Astrocyte (in vitro differentiated cells and primary cell): ENCODE data around the gene OGFOD3.

Experiments used
- EZH2 ChIP-seq: IDR thresholded peaks from 2 replicates; pipeline ENCODE4 v1.6.1; 2012; ENCODE audit warnings: mild to moderate bottlenecking, low read length, inconsistent platforms; ENCODE audit not compliant: insufficient read depth
- TF ChIP-seq, protein P1 (sequence below): IDR thresholded peaks from 2 replicates; pipeline ENCODE4 v1.5.1; 2011; ENCODE audit warnings: low read depth, mild to moderate bottlenecking, inconsistent platforms, low read length, moderate library complexity; ENCODE audit not compliant: insufficient read depth

DNA sequence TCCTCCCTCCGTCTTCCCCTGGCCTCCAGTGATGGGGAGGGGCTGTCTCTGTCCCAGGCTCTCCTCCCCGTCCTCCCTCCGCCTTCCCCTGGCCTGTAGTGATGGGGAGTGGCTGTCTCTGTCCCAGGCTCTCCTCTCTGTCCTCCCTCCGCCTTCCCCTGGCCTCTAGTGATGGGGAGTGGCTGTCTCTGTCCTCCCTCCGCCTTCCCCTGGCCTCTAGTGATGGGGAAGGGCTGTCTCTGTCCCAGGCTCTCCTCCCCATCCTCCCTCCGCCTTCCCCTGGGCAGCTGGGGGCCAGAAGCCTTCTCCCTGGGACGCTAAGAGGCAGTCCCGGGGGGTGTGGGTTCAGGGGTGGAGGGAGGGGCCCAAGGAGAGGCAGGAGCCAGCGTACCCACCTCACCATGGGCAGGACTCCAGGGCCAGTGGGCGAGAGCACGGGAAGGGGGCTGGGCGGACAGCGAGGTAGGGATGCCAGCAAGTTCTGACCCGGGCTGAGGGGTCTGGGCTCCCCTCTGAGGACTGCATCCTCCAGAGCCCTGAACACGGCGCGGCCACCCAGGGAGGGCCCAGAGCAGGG, 32.0 kb downstream of the OGFOD3 start:
- TF ChIP-seq, protein P1, sequence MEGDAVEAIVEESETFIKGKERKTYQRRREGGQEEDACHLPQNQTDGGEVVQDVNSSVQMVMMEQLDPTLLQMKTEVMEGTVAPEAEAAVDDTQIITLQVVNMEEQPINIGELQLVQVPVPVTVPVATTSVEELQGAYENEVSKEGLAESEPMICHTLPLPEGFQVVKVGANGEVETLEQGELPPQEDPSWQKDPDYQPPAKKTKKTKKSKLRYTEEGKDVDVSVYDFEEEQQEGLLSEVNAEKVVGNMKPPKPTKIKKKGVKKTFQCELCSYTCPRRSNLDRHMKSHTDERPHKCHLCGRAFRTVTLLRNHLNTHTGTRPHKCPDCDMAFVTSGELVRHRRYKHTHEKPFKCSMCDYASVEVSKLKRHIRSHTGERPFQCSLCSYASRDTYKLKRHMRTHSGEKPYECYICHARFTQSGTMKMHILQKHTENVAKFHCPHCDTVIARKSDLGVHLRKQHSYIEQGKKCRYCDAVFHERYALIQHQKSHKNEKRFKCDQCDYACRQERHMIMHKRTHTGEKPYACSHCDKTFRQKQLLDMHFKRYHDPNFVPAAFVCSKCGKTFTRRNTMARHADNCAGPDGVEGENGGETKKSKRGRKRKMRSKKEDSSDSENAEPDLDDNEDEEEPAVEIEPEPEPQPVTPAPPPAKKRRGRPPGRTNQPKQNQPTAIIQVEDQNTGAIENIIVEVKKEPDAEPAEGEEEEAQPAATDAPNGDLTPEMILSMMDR, result no peak
- TF ChIP-seq EZH2, result no peak
